WTC11 (cell line): ENCODE results near the gene DSTN. TPM values are rescaled to one million over a fixed set of nuclear protein-coding genes. Genes with fewer than 3 reads are reported as not detected.

Experiments used
- AR ChIP-seq: fragments of 250-450 bp; sonication (Bioruptor Pico); IDR thresholded peaks from 2 replicates; pipeline ENCODE4 v1.9.0; 2021; ENCODE audit warnings: mild to moderate bottlenecking
- ATF1 ChIP-seq: sonication (generic); formaldehyde crosslinking; IDR thresholded peaks from 2 replicates; pipeline ENCODE4 v1.8.1; 2023; ENCODE audit warnings: mild to moderate bottlenecking, moderate library complexity, missing genetic modification reagents
- CBFB ChIP-seq: sonication (generic); formaldehyde crosslinking; IDR thresholded peaks from 2 replicates; pipeline ENCODE4 v1.8.1; 2022; ENCODE audit warnings: mild to moderate bottlenecking, low read depth, missing genetic modification reagents
- CREM ChIP-seq: sonication (generic); formaldehyde crosslinking; IDR thresholded peaks from 2 replicates; pipeline ENCODE4 v1.8.1; 2022; ENCODE audit warnings: mild to moderate bottlenecking, missing genetic modification reagents, moderate library complexity
- CTCF ChIP-seq: fragments of 200-600 bp; IDR thresholded peaks from 2 replicates; pipeline ENCODE4 v1.8.0; 2022; ENCODE audit warnings: antibody characterized with exemption
- E2F5 ChIP-seq: sonication (generic); formaldehyde crosslinking; IDR thresholded peaks from 2 replicates; pipeline ENCODE4 v1.8.1; 2022; ENCODE audit warnings: mild to moderate bottlenecking, moderate library complexity, missing genetic modification reagents
- EMX1 ChIP-seq: fragments of 250-450 bp; sonication (Bioruptor Pico); IDR thresholded peaks from 2 replicates; pipeline ENCODE4 v1.8.0; 2021; ENCODE audit warnings: mild to moderate bottlenecking
- FOXK1 ChIP-seq: sonication (generic); formaldehyde crosslinking; IDR thresholded peaks from 2 replicates; pipeline ENCODE4 v1.8.0; 2022; ENCODE audit warnings: mild to moderate bottlenecking, moderate library complexity, missing genetic modification reagents
- GABPB1 ChIP-seq: sonication (generic); formaldehyde crosslinking; IDR thresholded peaks from 2 replicates; pipeline ENCODE4 v1.8.1; 2023; ENCODE audit warnings: mild to moderate bottlenecking, missing genetic modification reagents
- GRHL2 ChIP-seq: fragments of 250-450 bp; sonication (Bioruptor Pico); IDR thresholded peaks from 2 replicates; pipeline ENCODE4 v1.8.0; 2022; ENCODE audit warnings: mild to moderate bottlenecking, moderate library complexity; ENCODE audit not compliant: insufficient replicate concordance, severe bottlenecking
- JUN ChIP-seq: sonication (generic); formaldehyde crosslinking; IDR thresholded peaks from 2 replicates; pipeline ENCODE4 v1.8.0; 2023; ENCODE audit warnings: mild to moderate bottlenecking, missing genetic modification reagents
- NFATC4 ChIP-seq: fragments of 250-450 bp; sonication (Bioruptor Pico); IDR thresholded peaks from 2 replicates; pipeline ENCODE4 v1.9.0; 2021; ENCODE audit warnings: mild to moderate bottlenecking
- NR3C1 ChIP-seq: sonication (generic); formaldehyde crosslinking; conservative IDR thresholded peaks from 2 replicates; pipeline ENCODE4 v1.8.1; 2023; ENCODE audit warnings: low read depth, mild to moderate bottlenecking, missing genetic modification reagents
- OVOL2 ChIP-seq: fragments of 250-450 bp; sonication (Bioruptor Pico); IDR thresholded peaks from 2 replicates; pipeline ENCODE4 v1.9.0; 2021; ENCODE audit warnings: mild to moderate bottlenecking, borderline replicate concordance
- PRDM15 ChIP-seq: sonication (generic); formaldehyde crosslinking; IDR thresholded peaks from 2 replicates; pipeline ENCODE4 v1.8.0; 2022; ENCODE audit warnings: missing genetic modification reagents
- RELA ChIP-seq: sonication (generic); formaldehyde crosslinking; IDR thresholded peaks from 2 replicates; pipeline ENCODE4 v1.8.1; 2022; ENCODE audit warnings: missing genetic modification reagents, mild to moderate bottlenecking, borderline replicate concordance
- RORB ChIP-seq: fragments of 250-450 bp; sonication (Bioruptor Pico); IDR thresholded peaks from 2 replicates; pipeline ENCODE4 v1.9.0; 2021; ENCODE audit warnings: mild to moderate bottlenecking
- SMAD4 ChIP-seq: sonication (generic); formaldehyde crosslinking; IDR thresholded peaks from 2 replicates; pipeline ENCODE4 v1.8.0; 2022; ENCODE audit warnings: mild to moderate bottlenecking, missing genetic modification reagents
- SP1 ChIP-seq: sonication (generic); formaldehyde crosslinking; conservative IDR thresholded peaks from 2 replicates; pipeline ENCODE4 v1.8.1; 2022; ENCODE audit warnings: missing genetic modification reagents
- TEAD1 ChIP-seq: sonication (generic); formaldehyde crosslinking; IDR thresholded peaks from 2 replicates; pipeline ENCODE4 v1.8.0; 2022; ENCODE audit warnings: mild to moderate bottlenecking, missing genetic modification reagents
- USF1 ChIP-seq: sonication (generic); formaldehyde crosslinking; IDR thresholded peaks from 2 replicates; pipeline ENCODE4 v1.8.0; 2022; ENCODE audit warnings: mild to moderate bottlenecking, missing genetic modification reagents
- ZNF138 ChIP-seq: sonication (generic); formaldehyde crosslinking; conservative IDR thresholded peaks from 2 replicates; pipeline ENCODE4 v1.8.1; 2022; ENCODE audit warnings: mild to moderate bottlenecking, moderate library complexity, missing genetic modification reagents
- ZNF219 ChIP-seq: sonication (generic); formaldehyde crosslinking; IDR thresholded peaks from 2 replicates; pipeline ENCODE4 v1.8.0; 2023; ENCODE audit warnings: missing genetic modification reagents, mild to moderate bottlenecking, borderline replicate concordance
- ZNF232 ChIP-seq: sonication (generic); formaldehyde crosslinking; IDR thresholded peaks from 2 replicates; pipeline ENCODE4 v1.8.0; 2022; ENCODE audit warnings: mild to moderate bottlenecking, missing genetic modification reagents
- ZNF263 ChIP-seq: sonication (generic); formaldehyde crosslinking; IDR thresholded peaks from 2 replicates; pipeline ENCODE4 v1.8.1; 2022; ENCODE audit warnings: low read depth, mild to moderate bottlenecking, moderate library complexity, missing genetic modification reagents
- ZNF423 ChIP-seq: fragments of 250-450 bp; sonication (Bioruptor Pico); IDR thresholded peaks from 2 replicates; pipeline ENCODE4 v2.1.2; 2022; ENCODE audit warnings: mild to moderate bottlenecking, moderate library complexity
- total RNA-seq: library from RNA; stranded (reverse); gene quantifications from 3 replicates; pipeline ENCODE4 v1.2.3, GENCODE V29; 2021
- TF ChIP-seq, protein P1 (sequence below): fragments of 250-450 bp; sonication (Bioruptor Pico); IDR thresholded peaks from 2 replicates; pipeline ENCODE4 v1.8.0; 2021; ENCODE audit warnings: mild to moderate bottlenecking
- TF ChIP-seq, protein P2 (sequence below): sonication (generic); formaldehyde crosslinking; IDR thresholded peaks from 2 replicates; pipeline ENCODE4 v1.8.0; 2022; ENCODE audit warnings: mild to moderate bottlenecking, missing genetic modification reagents

DSTN gene
- total RNA-seq, 1 experiment from 2014 or later: 153 TPM

DNA sequence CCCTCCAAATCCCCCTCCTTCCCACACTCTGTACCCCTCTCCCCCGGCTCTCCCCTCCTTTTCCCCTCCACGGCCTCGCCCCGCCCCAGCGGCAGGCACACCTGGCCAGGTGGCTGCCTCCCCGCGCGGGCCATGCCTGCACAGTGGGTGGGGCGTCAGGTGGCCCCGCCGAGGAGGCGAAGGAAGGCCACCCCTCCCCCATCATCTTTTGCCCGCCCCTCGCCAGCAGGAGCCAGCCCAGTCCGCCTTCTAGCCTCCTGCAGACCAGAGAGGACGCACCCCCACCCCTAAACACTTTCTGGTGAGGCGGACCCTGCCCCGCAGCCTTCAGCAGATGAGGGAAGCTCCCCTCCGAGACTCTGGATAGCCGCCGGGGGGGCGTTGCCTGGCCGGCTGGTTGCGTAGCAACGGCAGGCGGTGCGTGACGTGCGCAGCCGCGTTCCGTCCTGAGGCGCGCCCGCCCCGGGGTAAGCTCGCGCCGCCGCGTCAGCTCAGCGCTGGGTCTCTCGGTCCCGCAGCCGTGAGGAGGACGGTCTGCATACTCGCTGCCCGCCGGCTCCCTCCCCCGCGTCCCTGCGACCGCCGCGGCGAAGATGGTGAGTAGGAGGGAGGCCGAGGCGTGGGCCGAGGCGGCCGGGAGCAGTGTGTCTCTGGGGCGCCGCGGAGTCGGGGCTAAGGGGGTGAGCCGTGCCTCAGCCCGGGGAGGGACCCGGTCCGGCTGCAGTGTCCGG, at the start of gene DSTN (continued):
- TF ChIP-seq SP1 (CRISPR knock-in tag) (no peak; the same call in 1 of the 2 replicates), TEAD1 (CRISPR knock-in tag) (0 out of 2 replicates have a peak, but pooled peaks have one; percentile 42), RORB (no peak), FOXK1 (CRISPR knock-in tag) (peak; percentile 61; the same call in 1 of the 2 replicates), ZNF423 (CRISPR knock-in tag) (0 out of 2 replicates have a peak, but pooled peaks have one; percentile 27), E2F5 (CRISPR knock-in tag) (no peak), CBFB (CRISPR knock-in tag) (peak; percentile 87; the same call in 1 of the 2 replicates), SMAD4 (peak; percentile 16; the same call in 1 of the 2 replicates), GRHL2 (CRISPR knock-in tag) (no peak), RELA (CRISPR knock-in tag) (no peak), EMX1 (CRISPR knock-in tag) (no peak), CTCF (no peak), GABPB1 (CRISPR knock-in tag) (no peak; the same call in 1 of the 2 replicates), JUN (CRISPR knock-in tag) (peak; percentile 81; the same call in 1 of the 2 replicates), AR (CRISPR knock-in tag) (no peak), ZNF263 (CRISPR knock-in tag) (no peak), ZNF219 (peak; percentile 34; the same call in 1 of the 2 replicates), ZNF138 (no peak), ZNF232 (CRISPR knock-in tag) (0 out of 2 replicates have a peak, but pooled peaks have one; percentile 62), NR3C1 (CRISPR knock-in tag) (0 out of 2 replicates have a peak, but pooled peaks have one; percentile 81), USF1 (CRISPR knock-in tag) (0 out of 2 replicates have a peak, but pooled peaks have one; percentile 30), NFATC4 (CRISPR knock-in tag) (no peak), CREM (CRISPR knock-in tag) (0 out of 2 replicates have a peak, but pooled peaks have one; percentile 48), ATF1 (CRISPR knock-in tag) (no peak), OVOL2 (CRISPR knock-in tag) (no peak), PRDM15 (CRISPR knock-in tag) (no peak; the same call in 1 of the 2 replicates)
- TF ChIP-seq, protein P1, sequence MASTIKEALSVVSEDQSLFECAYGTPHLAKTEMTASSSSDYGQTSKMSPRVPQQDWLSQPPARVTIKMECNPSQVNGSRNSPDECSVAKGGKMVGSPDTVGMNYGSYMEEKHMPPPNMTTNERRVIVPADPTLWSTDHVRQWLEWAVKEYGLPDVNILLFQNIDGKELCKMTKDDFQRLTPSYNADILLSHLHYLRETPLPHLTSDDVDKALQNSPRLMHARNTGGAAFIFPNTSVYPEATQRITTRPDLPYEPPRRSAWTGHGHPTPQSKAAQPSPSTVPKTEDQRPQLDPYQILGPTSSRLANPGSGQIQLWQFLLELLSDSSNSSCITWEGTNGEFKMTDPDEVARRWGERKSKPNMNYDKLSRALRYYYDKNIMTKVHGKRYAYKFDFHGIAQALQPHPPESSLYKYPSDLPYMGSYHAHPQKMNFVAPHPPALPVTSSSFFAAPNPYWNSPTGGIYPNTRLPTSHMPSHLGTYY (CRISPR knock-in tag): no peak
- TF ChIP-seq, protein P2, sequence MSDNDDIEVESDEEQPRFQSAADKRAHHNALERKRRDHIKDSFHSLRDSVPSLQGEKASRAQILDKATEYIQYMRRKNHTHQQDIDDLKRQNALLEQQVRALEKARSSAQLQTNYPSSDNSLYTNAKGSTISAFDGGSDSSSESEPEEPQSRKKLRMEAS: no peak; the same call in 1 of the 2 replicates
